GM13976 (cell line): ENCODE measurements around the gene ANKRD40.

Experiments used
- DNase-seq: peaks from one replicate; pipeline ENCODE4 v3.0.0; 2012; ENCODE audit warnings: low spot score
- in situ Hi-C: fragments of 300-500 bp; cut with MboI; formaldehyde crosslinking; loops from one replicate; pipeline ENCODE4 v1.12.0; 2022; ENCODE audit warnings: low sequenced_read_pairs, mixed read lengths, inconsistent platforms; ENCODE audit not compliant: unreplicated experiment
- TF ChIP-seq, protein P1 (sequence below): IDR thresholded peaks from 2 replicates; pipeline ENCODE4 v1.5.1; 2012; ENCODE audit warnings: borderline replicate concordance, mild to moderate bottlenecking; ENCODE audit not compliant: insufficient read depth; ENCODE audit errors: extremely low read depth, missing control alignments, control extremely low read depth

ANKRD40 gene

DNA sequence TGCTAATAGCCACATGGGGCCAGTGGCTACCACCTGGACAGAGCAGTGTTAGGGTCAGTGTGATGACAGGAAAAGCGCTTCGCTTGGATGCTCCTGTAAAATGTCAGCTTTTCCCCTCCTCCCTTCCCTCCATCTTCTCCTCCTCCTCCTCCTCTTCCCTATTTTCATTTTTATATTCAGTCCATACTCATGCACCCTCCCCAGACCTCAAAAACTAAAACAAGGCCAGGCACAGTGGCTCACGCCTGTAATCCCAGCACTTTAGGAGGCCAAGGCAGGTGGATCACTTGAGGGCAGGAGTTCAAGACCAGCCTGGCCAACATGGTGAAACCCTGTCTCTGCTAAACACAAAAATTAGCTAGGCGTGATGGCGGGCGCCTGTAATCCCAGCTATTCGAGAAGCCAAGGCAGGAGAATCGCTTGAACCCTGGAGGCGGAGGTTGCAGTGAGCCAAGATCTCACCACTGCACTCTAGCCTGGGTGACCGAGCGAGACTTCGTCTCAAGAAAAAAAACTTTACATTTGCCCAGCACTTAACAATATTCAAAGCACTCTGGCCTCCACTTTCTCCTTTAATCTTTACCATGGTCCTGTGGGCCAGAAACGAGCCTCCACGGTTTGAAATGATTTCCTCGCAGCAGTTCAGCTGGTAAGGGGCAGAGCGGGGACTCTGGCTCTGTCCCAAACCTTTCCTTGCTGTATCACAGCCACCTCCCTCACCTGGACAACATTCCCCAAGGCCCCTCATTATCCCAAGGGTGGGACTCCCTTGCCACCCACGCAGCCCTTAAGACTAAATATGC, 21.8 kb downstream of the ANKRD40 start:
- in situ Hi-C loops, result no loop called here
- TF ChIP-seq, protein P1, sequence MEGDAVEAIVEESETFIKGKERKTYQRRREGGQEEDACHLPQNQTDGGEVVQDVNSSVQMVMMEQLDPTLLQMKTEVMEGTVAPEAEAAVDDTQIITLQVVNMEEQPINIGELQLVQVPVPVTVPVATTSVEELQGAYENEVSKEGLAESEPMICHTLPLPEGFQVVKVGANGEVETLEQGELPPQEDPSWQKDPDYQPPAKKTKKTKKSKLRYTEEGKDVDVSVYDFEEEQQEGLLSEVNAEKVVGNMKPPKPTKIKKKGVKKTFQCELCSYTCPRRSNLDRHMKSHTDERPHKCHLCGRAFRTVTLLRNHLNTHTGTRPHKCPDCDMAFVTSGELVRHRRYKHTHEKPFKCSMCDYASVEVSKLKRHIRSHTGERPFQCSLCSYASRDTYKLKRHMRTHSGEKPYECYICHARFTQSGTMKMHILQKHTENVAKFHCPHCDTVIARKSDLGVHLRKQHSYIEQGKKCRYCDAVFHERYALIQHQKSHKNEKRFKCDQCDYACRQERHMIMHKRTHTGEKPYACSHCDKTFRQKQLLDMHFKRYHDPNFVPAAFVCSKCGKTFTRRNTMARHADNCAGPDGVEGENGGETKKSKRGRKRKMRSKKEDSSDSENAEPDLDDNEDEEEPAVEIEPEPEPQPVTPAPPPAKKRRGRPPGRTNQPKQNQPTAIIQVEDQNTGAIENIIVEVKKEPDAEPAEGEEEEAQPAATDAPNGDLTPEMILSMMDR, result no peak
- DNase-seq, result no peak

- DNase-seq, result no peak
- TF ChIP-seq, protein P1, result no peak
- in situ Hi-C loops, result no loop called here
Measured at GRCh38 chr17:50685334-50685665, 22.4 kb downstream of the ANKRD40 start.

DNA sequence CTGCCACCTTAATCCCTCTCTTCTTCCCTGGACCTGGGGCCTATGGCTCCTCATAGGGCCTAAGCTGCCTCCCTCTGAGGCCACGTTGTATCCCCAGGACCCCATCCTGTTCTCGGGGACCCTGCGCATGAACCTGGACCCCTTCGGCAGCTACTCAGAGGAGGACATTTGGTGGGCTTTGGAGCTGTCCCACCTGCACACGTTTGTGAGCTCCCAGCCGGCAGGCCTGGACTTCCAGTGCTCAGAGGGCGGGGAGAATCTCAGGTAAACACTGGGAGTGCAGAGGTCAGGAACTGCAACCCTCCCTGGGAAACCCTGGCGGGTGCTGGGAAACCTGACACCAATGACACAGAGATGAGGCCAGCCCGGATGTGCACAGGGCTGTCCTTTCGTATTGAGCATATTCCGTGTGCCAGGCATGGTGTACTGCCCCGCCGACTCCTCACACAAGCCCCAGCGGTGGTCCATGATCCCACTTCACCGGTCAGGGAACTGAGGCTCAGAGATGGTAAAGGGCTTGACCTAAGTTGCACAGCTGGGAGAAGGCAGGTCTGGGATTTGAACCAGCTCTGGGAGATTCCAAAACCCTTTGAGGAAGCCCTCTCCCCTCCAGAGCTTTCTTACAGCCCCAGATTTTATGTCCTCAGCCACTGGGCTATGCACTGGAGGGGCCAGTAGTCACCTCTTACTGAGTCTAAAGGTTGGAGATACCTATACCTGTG, 22.9 kb downstream of the ANKRD40 start:
- DNase-seq, result peak; percentile 18
- in situ Hi-C loops, result no loop called here

DNA sequence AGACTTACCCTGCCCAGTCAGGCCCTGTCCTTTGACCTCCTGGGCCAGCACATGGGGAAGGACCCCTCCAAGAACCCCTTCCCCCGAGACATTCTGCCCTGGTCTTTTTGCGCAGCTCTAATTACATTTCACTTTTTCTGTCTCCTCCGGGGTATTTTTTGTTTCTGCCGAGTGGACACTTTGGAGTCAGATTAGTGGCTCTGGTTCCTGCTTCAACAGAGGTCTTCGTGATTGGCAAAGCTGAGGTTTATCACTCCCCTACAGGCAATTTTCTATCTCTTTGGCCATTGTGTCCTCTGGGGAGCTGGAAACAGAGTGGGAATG, 23.5 kb downstream of the ANKRD40 start:
- no peak for DNase-seq
- TF ChIP-seq, protein P1, result no peak
- in situ Hi-C loops, result no loop called here

More for the DNA sequence above, 22.9 kb downstream of the ANKRD40 start:
- TF ChIP-seq, protein P1, result no peak

DNA sequence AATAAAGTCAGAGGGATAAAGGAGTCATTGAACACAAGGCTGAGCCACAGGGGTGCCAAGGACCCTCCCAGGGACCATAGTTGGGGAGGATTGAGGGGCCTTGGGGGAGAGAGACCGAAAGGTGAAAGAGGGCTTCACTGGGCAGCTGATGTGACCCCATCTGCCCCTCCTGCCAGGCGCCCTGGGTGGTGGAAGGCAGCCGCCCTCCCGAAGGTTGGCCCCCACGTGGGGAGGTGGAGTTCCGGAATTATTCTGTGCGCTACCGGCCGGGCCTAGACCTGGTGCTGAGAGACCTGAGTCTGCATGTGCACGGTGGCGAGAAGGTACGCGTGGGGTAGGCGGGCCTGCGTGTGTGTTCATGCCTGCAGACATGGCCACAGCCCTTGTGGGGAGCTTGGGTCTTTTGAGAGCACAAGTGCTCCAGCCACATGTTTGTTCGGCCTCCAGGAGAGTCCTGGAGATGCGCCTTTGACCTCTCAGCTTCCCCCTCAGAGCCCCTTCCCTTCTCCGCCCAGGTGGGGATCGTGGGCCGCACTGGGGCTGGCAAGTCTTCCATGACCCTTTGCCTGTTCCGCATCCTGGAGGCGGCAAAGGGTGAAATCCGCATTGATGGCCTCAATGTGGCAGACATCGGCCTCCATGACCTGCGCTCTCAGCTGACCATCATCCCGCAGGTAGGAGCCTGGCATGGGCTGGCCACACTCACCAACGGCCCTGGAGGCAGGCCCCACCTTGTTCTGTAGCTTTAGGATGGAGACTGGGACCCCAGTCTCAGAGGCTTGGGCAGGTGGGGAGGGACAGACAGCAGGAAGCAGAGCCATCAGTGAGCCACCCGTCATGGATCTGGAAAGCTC, 24.1 kb downstream of the ANKRD40 start:
- peak; percentile 20 for DNase-seq
- TF ChIP-seq, protein P1, result no peak
- in situ Hi-C loops, result no loop called here

GRCh38 chr17:50682938-50683337, 24.8 kb downstream of the ANKRD40 start:
- in situ Hi-C loops, result no loop called here
- TF ChIP-seq, protein P1, result no peak
- no peak for DNase-seq
